Uterus (tissue), 2 donors: ENCODE data around the gene TMEM74B.

ENCODE experiments used
- CTCF ChIP-seq, 4 experiments: fragments of 200-600 bp in 2 of 4; fragments of 450-650 bp in 2 of 4; sonication (generic) in 2 of 4; IDR thresholded peaks; one replicate each; pipeline ENCODE4 v1.5.1; 2016 to 2019; ENCODE audit warnings: antibody characterized with exemption in 4 of 4, mild to moderate bottlenecking in 2 of 4, moderate library complexity in 1 of 4
- POLR2A ChIP-seq, 2 donors: fragments of 450-650 bp; IDR thresholded peaks; one replicate each; pipeline ENCODE4 v1.6.1; 2016; ENCODE audit warnings: antibody characterized with exemption in 2 of 2, mild to moderate bottlenecking in 1 of 2, moderate library complexity in 1 of 2

GRCh38 chr20:1207293-1207878, 22.6 kb upstream of the TMEM74B start:
- TF ChIP-seq CTCF (IDR thresholded peaks at IDR 0.05) (no peak), POLR2A (IDR thresholded peaks at IDR 0.05) (no peak)
